DMS79 (cell line): ENCODE measurements around the gene TAF7L.

Source experiments
- DNase-seq: peaks from one replicate; lab custom pipeline; 2025; lab: John Stamatoyannopoulos, UW

The TAF7L gene

DNA sequence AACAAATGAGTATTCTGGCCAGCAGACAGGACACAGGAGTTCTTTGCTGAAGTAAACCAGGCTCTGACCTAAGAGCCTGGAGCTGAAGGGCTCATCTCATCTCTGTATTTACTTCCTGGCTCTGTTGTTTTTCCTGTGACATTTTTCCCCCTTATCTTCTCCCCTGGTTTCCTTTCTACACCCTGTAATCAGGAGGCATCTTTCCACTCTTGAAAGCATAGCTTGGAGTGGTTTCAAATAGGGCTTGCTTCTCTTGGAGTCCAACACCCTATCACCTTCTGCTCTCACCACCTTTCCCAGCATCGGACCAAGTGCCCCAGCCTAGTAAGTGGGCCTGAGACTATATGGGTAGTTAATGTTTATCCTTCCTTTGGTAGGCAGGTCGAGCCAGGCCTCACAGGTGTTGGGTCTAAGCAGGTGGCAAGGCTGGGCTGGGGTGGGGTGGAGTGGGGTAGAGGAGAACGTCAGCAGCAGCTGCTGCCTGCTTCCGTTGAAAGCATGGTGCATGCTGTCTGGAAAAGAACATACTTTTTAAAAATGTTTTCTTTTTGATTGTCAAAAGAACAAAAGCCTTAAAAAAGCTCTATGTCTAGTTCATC is 70.4 kb downstream of the TAF7L start:
- DNase-seq, result no peak

DNA sequence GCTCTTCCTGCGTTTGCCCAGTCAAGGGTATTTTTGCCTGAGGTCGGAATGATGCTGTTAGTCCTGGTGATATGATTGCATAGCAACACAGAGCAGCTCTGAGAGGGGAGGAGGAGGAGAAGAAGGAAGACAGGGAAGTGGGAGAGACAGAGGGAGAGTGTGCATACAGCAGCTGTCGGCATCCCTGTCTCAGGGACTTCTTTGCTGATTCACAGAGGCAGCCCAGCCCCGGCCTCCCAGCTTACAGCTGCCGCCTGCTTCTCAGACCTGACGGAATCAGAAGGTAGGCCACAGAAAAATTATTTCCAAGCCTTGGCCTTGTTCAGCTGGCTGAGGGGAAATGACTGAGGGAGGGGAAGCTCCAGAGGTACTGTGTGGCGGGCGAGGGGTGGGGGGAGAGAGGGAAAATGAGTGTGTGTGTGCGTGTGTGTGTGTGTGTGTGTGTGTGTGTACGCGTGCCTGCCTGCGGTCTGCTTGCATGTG is 71.2 kb downstream of the TAF7L start:
- DNase-seq, result no peak

GRCh38 chrX:101219116-101219863 is 71.8 kb downstream of the TAF7L start, which contains the start of gene DRP2:
Gene DRP2, plus strand, starts transcription at chrX:101219786. Its CDS starts 11,862 bp downstream, at chrX:101231648.
- no peak for DNase-seq
